ENCODE measurements around the gene MORC3.

The MORC3 gene

GRCh38 chr21:36347278-36347961, 27.4 kb downstream of the MORC3 start:
- H3K4me2 ChIP-seq (ENCODE audit: insufficient read depth, low read length) = no peak overlapping the region
- H4K20me1 ChIP-seq (ENCODE audit: insufficient read depth, low read length) = no peaks in the 10 kb centered on the region
- no peak for DNase-seq
- no peak overlapping the region for H3K4me3 ChIP-seq (ENCODE audit: low read depth in 1 of 2, low read length in 2 of 2)
- H3K27ac ChIP-seq (ENCODE audit: low read length) = no peak overlapping the region
- H3K4me1 ChIP-seq (ENCODE audit: insufficient read depth, low read length) = no peaks in the 10 kb centered on the region
- no peaks in the 10 kb centered on the region for H3K79me2 ChIP-seq (ENCODE audit: insufficient read depth, low read length)
- peaks cover 81% of the 10 kb centered on the region for H3K36me3 ChIP-seq (ENCODE audit: insufficient read depth, low read length)
- H3K9me3 ChIP-seq (ENCODE audit: insufficient read depth, low read length, severe bottlenecking) = no peaks in the 10 kb centered on the region
- H3K27me3 ChIP-seq (ENCODE audit: insufficient read depth, low read length, poor library complexity) = no peaks in the 10 kb centered on the region
- H2AFZ ChIP-seq (ENCODE audit: low read depth, low read length) = no peak overlapping the region
- H3K9ac ChIP-seq (ENCODE audit: low read depth, low read length) = no peak overlapping the region
- TF ChIP-seq EZH2 (IDR thresholded peaks at IDR 0.05; ENCODE audit: borderline replicate concordance, low read depth, low read length, severe bottlenecking) (no peak), CTCF (IDR thresholded peaks at IDR 0.05; ENCODE audit: borderline replicate concordance, extremely low read depth, low read length, poor library complexity, severe bottlenecking) (no peak)
- ATAC-seq (ENCODE audit: insufficient read depth, low read depth) = no peak

GRCh38 chr21:36347962-36348328, 27.9 kb downstream of the MORC3 start:
- H3K36me3 ChIP-seq (ENCODE audit: insufficient read depth, low read length) = peaks cover 80% of the 10 kb centered on the region
- no peaks in the 10 kb centered on the region for H3K9me3 ChIP-seq (ENCODE audit: insufficient read depth, low read length, severe bottlenecking)
- H3K9ac ChIP-seq (ENCODE audit: low read depth, low read length) = no peak overlapping the region
- no peaks in the 10 kb centered on the region for H4K20me1 ChIP-seq (ENCODE audit: insufficient read depth, low read length)
- TF ChIP-seq CTCF (IDR thresholded peaks at IDR 0.05; ENCODE audit: borderline replicate concordance, extremely low read depth, low read length, poor library complexity, severe bottlenecking) = no peak
- TF ChIP-seq EZH2 (IDR thresholded peaks at IDR 0.05; ENCODE audit: borderline replicate concordance, low read depth, low read length, severe bottlenecking) = no peak
- H3K4me1 ChIP-seq (ENCODE audit: insufficient read depth, low read length) = no peaks in the 10 kb centered on the region
- no peak overlapping the region for H3K4me2 ChIP-seq (ENCODE audit: insufficient read depth, low read length)
- H3K27me3 ChIP-seq (ENCODE audit: insufficient read depth, low read length, poor library complexity) = no peaks in the 10 kb centered on the region
- no peak overlapping the region for H3K4me3 ChIP-seq (ENCODE audit: low read depth in 1 of 2, low read length in 2 of 2)
- ATAC-seq (ENCODE audit: insufficient read depth, low read depth) = no peak
- H3K79me2 ChIP-seq (ENCODE audit: insufficient read depth, low read length) = no peaks in the 10 kb centered on the region
- no peak overlapping the region for H3K27ac ChIP-seq (ENCODE audit: low read length)
- DNase-seq = no peak
- no peak overlapping the region for H2AFZ ChIP-seq (ENCODE audit: low read depth, low read length)

GRCh38 chr21:36349315-36349714, 29.3 kb downstream of the MORC3 start:
- Histone ChIP-seq H3K9me3 (ENCODE audit: insufficient read depth, low read length, severe bottlenecking) (no peaks in the 10 kb centered on the region), H3K27ac (ENCODE audit: low read length) (no peak overlapping the region), H3K4me3 (ENCODE audit: low read depth in 1 of 2, low read length in 2 of 2) (no peak overlapping the region), H3K79me2 (ENCODE audit: insufficient read depth, low read length) (no peaks in the 10 kb centered on the region), H3K27me3 (ENCODE audit: insufficient read depth, low read length, poor library complexity) (no peaks in the 10 kb centered on the region), H3K36me3 (ENCODE audit: insufficient read depth, low read length) (peaks cover 73% of the 10 kb centered on the region), H3K4me2 (ENCODE audit: insufficient read depth, low read length) (no peak overlapping the region), H4K20me1 (ENCODE audit: insufficient read depth, low read length) (no peaks in the 10 kb centered on the region), H3K9ac (ENCODE audit: low read depth, low read length) (no peak overlapping the region), H3K4me1 (ENCODE audit: insufficient read depth, low read length) (no peaks in the 10 kb centered on the region), H2AFZ (ENCODE audit: low read depth, low read length) (no peak overlapping the region)
- no peak for TF ChIP-seq EZH2 (IDR thresholded peaks at IDR 0.05; ENCODE audit: borderline replicate concordance, low read depth, low read length, severe bottlenecking)
- no peak for TF ChIP-seq CTCF (IDR thresholded peaks at IDR 0.05; ENCODE audit: borderline replicate concordance, extremely low read depth, low read length, poor library complexity, severe bottlenecking)
- DNase-seq = no peak
- no peak for ATAC-seq (ENCODE audit: insufficient read depth, low read depth)
